ENCODE measurements around the gene UMODL1. TPM values are rescaled to one million over a fixed set of nuclear protein-coding genes. Genes with fewer than 3 reads are reported as not detected.

The UMODL1 gene
- total and polyA plus RNA-seq, 8 donors: 0.10 to 0.69 (median 0.48) TPM; not detected in 1

DNA sequence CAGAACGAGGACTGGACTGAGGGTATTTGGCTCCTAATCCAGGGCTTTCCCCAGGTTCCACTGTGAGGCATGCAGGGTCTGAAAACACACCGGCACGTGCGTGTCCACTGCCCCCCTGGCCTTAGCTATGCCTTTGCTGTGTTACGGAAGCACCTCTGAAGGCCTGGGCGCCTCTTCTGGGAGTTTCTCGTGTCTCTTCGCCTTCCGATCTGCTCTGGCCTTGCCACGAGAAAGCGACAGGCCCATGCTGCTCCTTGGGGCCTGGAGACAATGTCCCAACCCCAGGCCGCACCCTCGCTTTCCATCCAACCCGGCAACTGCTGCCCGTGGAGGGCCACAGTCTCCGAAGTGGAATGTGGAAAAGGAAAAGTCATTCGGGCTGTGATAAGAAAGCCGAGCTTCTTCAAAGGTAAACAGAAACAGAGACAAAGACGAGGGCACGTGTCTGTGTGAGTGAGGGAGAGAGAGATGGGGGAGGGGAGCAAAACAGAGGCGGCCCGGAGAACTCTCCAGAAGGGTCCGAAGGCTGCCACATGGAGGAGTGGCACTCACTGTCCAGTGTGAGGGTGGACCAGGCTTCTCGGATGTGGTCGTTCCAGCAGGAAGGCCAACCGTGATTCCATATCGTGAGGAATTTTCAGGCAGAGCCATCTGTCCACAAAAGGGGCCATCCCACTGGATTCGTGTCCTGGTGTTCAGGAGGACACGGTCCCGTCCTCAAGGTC is 3.4 kb upstream of the UMODL1 start:
- H3K27ac ChIP-seq: no peak overlapping the region
- H3K4me3 ChIP-seq: no peak overlapping the region
- no peak for ATAC-seq
- no peaks in the 10 kb centered on the region for H3K36me3 ChIP-seq
- peaks cover 0 to 26% of the 10 kb centered on the region in 2 donors for H3K27me3 ChIP-seq
- no peak for DNase-seq
- no peaks in the 10 kb centered on the region for H3K9me3 ChIP-seq
- intact Hi-C loops (cut with DNase I): no loop called here
- TF ChIP-seq, protein P1, sequence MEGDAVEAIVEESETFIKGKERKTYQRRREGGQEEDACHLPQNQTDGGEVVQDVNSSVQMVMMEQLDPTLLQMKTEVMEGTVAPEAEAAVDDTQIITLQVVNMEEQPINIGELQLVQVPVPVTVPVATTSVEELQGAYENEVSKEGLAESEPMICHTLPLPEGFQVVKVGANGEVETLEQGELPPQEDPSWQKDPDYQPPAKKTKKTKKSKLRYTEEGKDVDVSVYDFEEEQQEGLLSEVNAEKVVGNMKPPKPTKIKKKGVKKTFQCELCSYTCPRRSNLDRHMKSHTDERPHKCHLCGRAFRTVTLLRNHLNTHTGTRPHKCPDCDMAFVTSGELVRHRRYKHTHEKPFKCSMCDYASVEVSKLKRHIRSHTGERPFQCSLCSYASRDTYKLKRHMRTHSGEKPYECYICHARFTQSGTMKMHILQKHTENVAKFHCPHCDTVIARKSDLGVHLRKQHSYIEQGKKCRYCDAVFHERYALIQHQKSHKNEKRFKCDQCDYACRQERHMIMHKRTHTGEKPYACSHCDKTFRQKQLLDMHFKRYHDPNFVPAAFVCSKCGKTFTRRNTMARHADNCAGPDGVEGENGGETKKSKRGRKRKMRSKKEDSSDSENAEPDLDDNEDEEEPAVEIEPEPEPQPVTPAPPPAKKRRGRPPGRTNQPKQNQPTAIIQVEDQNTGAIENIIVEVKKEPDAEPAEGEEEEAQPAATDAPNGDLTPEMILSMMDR (IDR thresholded peaks at IDR 0.05): no peak
- peaks cover 13 to 22% of the 10 kb centered on the region in 2 donors for H3K4me1 ChIP-seq

DNA sequence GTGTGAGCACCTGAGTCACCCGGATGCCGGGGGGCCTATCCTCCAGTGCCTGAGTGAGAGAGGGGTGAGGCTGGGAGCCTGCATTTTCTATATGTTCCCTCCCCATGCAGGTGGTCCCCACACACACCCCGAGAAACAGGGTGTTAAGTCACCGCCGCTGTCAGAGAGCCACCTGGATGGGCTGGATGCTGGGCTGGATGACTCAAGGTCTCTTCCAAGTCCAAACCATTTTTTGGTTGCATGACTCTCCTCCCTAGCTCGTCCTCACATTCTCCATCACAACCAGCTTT is 2.9 kb upstream of the UMODL1 start:
- Histone ChIP-seq H3K36me3 (no peaks in the 10 kb centered on the region), H3K27me3 (peaks cover 0 to 24% of the 10 kb centered on the region in 2 donors), H3K4me3 (no peak overlapping the region), H3K27ac (no peak overlapping the region), H3K4me1 (peaks cover 9 to 16% of the 10 kb centered on the region in 2 donors), H3K9me3 (no peaks in the 10 kb centered on the region)
- DNase-seq: no peak
- TF ChIP-seq, protein P1 (IDR thresholded peaks at IDR 0.05): no peak
- intact Hi-C loops (cut with DNase I): no loop called here
- ATAC-seq: no peak

DNA sequence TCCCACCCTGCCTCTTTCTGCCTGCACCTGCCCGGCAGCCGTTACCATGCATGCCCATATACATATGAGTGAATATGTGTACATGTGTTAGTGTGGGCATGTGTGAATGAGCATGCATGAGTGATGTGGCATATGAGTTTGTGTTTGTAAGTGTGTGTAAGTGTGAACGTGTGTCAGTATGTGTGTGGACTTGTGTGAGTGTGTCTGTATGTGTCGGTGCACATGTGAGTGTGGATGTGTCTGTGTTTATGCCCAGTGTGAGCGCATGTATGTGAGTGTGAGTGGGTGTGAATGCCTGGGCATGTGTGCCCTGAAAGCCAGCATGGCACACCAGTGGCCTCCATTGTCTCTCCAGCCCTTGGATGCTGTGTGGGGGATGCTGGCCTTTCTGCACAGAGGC is 2.5 kb upstream of the UMODL1 start:
- TF ChIP-seq, protein P1 (IDR thresholded peaks at IDR 0.05): no peak
- peaks cover 5 to 13% of the 10 kb centered on the region in 2 donors for H3K4me1 ChIP-seq
- no peak overlapping the region for H3K27ac ChIP-seq
- H3K27me3 ChIP-seq: peaks cover 0 to 22% of the 10 kb centered on the region in 2 donors
- DNase-seq (no peak), ATAC-seq (no peak)
- no peak overlapping the region for H3K4me3 ChIP-seq
- intact Hi-C loops (cut with DNase I): no loop called here
- no peaks in the 10 kb centered on the region for H3K36me3 ChIP-seq
- H3K9me3 ChIP-seq: no peaks in the 10 kb centered on the region

DNA sequence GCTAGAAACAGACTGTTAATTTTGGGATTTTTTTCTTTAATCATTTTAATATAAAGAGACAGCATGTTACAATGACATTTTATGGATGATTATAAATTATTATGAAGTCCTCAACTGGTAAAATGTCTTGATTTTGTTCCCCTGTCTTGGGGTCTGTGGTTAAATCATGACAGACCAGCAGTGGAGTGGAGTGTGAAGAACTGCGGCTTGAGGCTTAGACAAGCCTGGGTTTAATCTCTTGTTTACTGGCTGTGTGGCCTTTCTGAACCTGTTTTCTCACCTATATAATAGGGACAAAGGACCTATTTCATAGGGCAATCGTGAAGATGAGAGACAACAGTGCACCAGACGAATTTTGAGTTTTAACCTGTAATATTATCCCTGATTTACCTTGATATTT is 1.8 kb upstream of the UMODL1 start:
- no peak overlapping the region for H3K27ac ChIP-seq
- ATAC-seq: no peak
- H3K9me3 ChIP-seq: no peaks in the 10 kb centered on the region
- TF ChIP-seq, protein P1 (IDR thresholded peaks at IDR 0.05): no peak
- H3K27me3 ChIP-seq: peaks cover 0 to 15% of the 10 kb centered on the region in 2 donors
- intact Hi-C loops (cut with DNase I): no loop called here
- no peak overlapping the region for H3K4me3 ChIP-seq
- no peaks in the 10 kb centered on the region for H3K36me3 ChIP-seq
- no peak for DNase-seq
- peaks cover 0 to 5% of the 10 kb centered on the region in 2 donors for H3K4me1 ChIP-seq

DNA sequence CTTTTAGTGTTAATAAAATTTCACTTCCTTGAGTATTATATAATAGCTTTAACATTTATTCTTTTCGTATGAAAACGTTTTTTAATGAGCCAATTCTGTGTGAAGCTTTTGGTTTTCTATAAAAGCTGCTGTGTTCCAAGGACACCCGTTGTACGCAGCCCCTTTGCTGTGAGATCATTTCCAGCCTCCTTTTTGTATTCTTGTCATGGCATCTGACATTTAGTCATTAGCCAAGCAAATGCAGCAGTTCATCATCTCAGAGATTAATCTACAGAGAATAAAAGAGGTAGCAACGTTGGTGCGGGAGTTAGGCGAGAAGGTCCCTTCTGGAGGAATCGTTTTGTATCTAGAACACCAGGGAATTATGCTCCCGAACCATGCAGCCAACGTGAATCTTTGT is 1.3 kb upstream of the UMODL1 start:
- ATAC-seq: no peak
- TF ChIP-seq, protein P1 (IDR thresholded peaks at IDR 0.05): no peak
- no peaks in the 10 kb centered on the region for H3K9me3 ChIP-seq

More for the DNA sequence above, 1.3 kb upstream of the UMODL1 start:
- peaks cover 0 to under 1% of the 10 kb centered on the region in 2 donors for H3K4me1 ChIP-seq
- intact Hi-C loops (cut with DNase I): no loop called here
- H3K27ac ChIP-seq: no peak overlapping the region
- DNase-seq: no peak
- no peaks in the 10 kb centered on the region for H3K36me3 ChIP-seq
- H3K4me3 ChIP-seq: no peak overlapping the region
- H3K27me3 ChIP-seq: peaks cover 0 to 11% of the 10 kb centered on the region in 2 donors
